ENCODE measurements around the gene TRIM62.

TRIM62 gene

DNA sequence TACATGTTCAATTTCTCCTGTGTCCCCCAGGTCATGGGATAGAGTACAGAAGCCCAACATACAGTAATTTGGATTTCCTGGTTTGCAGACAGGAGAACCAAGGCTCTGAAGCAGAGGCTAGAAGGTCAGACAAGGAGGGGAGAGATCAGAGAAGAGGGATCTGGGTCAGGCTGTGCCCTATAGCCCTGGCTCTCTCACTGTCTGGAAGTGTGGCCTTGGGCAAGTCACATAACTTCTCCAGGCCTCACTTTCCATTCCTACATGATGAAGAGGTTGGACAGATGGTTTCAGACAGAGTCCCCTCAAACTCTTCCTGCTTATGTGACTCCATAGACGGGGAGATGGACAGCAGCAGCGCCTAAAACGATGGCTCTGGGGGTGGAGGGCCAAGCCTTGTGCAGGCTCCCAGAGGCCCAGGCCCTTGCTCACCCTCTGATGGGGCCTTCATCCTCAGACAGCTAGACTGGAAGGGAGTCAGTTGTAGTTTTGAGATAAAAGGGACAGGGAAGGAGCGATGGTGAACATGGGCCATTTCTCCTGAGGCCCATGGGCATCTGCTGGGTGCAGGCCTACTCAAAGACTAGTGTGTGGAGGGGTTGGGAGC is 2.9 kb downstream of the TRIM62 start:
- Histone ChIP-seq H3K27me3 (ENCODE audit: insufficient read depth, low read length, poor library complexity, severe bottlenecking) (no peaks in the 10 kb centered on the region), H3K4me1 (ENCODE audit: insufficient read depth, low read length, poor library complexity, severe bottlenecking) (peaks cover 31% of the 10 kb centered on the region), H3K4me2 (ENCODE audit: low read depth, low read length, poor library complexity, severe bottlenecking) (no peak overlapping the region), H3K9me2 (replicated peaks; ENCODE audit: low read depth, low read length) (no peaks in the 10 kb centered on the region), H3K4me3 (ENCODE audit: low read length, poor library complexity, severe bottlenecking) (no peak overlapping the region), H3K9ac (ENCODE audit: low read depth, low read length, poor library complexity, severe bottlenecking) (no peak overlapping the region), H3K79me2 (ENCODE audit: insufficient read depth, low read length) (no peaks in the 10 kb centered on the region), H3K9me3 (ENCODE audit: insufficient read depth, low read depth, low read length) (no peaks in the 10 kb centered on the region), H4K20me1 (ENCODE audit: insufficient read depth, low read length, poor library complexity, severe bottlenecking) (peaks cover 6% of the 10 kb centered on the region), H3K36me3 (ENCODE audit: insufficient read depth, low read length) (no peaks in the 10 kb centered on the region), H2AFZ (ENCODE audit: low read length) (no peak overlapping the region), H3F3A (ENCODE audit: low read depth) (no peaks in the 10 kb centered on the region)
- TF ChIP-seq EZH2phosphoT487 (IDR thresholded peaks at IDR 0.05; ENCODE audit: borderline replicate concordance), result no peak
- TF ChIP-seq, protein P1, sequence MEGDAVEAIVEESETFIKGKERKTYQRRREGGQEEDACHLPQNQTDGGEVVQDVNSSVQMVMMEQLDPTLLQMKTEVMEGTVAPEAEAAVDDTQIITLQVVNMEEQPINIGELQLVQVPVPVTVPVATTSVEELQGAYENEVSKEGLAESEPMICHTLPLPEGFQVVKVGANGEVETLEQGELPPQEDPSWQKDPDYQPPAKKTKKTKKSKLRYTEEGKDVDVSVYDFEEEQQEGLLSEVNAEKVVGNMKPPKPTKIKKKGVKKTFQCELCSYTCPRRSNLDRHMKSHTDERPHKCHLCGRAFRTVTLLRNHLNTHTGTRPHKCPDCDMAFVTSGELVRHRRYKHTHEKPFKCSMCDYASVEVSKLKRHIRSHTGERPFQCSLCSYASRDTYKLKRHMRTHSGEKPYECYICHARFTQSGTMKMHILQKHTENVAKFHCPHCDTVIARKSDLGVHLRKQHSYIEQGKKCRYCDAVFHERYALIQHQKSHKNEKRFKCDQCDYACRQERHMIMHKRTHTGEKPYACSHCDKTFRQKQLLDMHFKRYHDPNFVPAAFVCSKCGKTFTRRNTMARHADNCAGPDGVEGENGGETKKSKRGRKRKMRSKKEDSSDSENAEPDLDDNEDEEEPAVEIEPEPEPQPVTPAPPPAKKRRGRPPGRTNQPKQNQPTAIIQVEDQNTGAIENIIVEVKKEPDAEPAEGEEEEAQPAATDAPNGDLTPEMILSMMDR (conservative IDR thresholded peaks at IDR 0.05; ENCODE audit: low read length), result no peak

DNA sequence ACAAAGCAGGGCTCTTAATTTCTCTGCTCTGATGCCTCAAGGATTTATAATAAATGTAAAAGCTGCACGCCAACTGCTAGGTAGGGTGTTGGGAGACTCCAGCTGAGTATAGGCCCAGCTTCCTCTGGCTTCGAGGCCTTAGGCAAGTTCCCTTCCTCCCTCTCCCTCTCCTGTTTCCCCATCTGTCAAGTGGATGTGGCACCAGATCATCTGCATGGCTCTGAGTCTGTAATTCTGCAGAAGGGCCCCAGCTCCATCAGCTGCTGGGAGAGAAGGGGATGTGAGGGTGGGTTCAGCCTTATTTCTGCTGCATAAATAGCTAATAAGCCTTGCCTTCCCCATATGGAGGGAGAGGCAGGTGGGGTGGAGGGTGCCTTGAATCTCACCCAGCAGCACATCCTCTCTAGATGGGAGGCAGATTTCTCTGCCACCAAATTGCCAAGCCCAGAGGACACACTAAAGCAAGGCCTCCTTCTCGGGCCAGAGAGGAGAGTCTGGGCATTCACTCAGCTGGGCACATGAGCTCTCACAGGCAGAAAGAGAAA is 3.8 kb downstream of the TRIM62 start:
- H3K79me2 ChIP-seq (ENCODE audit: insufficient read depth, low read length), result no peaks in the 10 kb centered on the region
- no peaks in the 10 kb centered on the region for H3K27me3 ChIP-seq (ENCODE audit: insufficient read depth, low read length, poor library complexity, severe bottlenecking)
- H2AFZ ChIP-seq (ENCODE audit: low read length), result no peak overlapping the region
- no peaks in the 10 kb centered on the region for H3K9me3 ChIP-seq (ENCODE audit: insufficient read depth, low read depth, low read length)
- no peaks in the 10 kb centered on the region for H3F3A ChIP-seq (ENCODE audit: low read depth)
- peaks cover 6% of the 10 kb centered on the region for H4K20me1 ChIP-seq (ENCODE audit: insufficient read depth, low read length, poor library complexity, severe bottlenecking)
- H3K9ac ChIP-seq (ENCODE audit: low read depth, low read length, poor library complexity, severe bottlenecking), result no peak overlapping the region
- no peak overlapping the region for H3K4me3 ChIP-seq (ENCODE audit: low read length, poor library complexity, severe bottlenecking)
- H3K36me3 ChIP-seq (ENCODE audit: insufficient read depth, low read length), result no peaks in the 10 kb centered on the region
- TF ChIP-seq, protein P1 (conservative IDR thresholded peaks at IDR 0.05; ENCODE audit: low read length), result no peak
- TF ChIP-seq EZH2phosphoT487 (IDR thresholded peaks at IDR 0.05; ENCODE audit: borderline replicate concordance), result no peak
- H3K4me2 ChIP-seq (ENCODE audit: low read depth, low read length, poor library complexity, severe bottlenecking), result no peak overlapping the region
- H3K4me1 ChIP-seq (ENCODE audit: insufficient read depth, low read length, poor library complexity, severe bottlenecking), result peaks cover 31% of the 10 kb centered on the region
- H3K9me2 ChIP-seq (replicated peaks; ENCODE audit: low read depth, low read length), result no peaks in the 10 kb centered on the region

DNA sequence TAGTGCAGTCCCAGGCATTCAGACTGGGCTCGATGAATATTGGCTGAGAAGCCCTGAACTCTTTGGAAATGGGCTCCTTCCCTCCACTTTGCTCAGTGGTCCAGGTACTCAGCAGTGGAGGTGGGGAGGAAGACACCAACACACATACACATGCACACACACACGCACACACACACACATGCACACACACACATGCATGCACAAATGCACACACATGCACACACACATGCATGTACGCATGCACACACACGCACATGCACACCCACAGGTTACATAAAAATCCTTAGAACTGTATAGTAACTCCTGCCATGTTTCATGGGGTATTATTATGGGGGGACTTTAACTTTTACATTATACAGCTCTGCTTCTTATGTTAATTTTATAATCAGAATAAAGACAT is 5.0 kb downstream of the TRIM62 start:
- Histone ChIP-seq H3K9ac (ENCODE audit: low read depth, low read length, poor library complexity, severe bottlenecking) (no peak overlapping the region), H3K79me2 (ENCODE audit: insufficient read depth, low read length) (no peaks in the 10 kb centered on the region), H3K9me2 (replicated peaks; ENCODE audit: low read depth, low read length) (no peaks in the 10 kb centered on the region), H3F3A (ENCODE audit: low read depth) (no peaks in the 10 kb centered on the region), H3K9me3 (ENCODE audit: insufficient read depth, low read depth, low read length) (no peaks in the 10 kb centered on the region), H3K4me1 (ENCODE audit: insufficient read depth, low read length, poor library complexity, severe bottlenecking) (peaks cover 30% of the 10 kb centered on the region), H3K27me3 (ENCODE audit: insufficient read depth, low read length, poor library complexity, severe bottlenecking) (no peaks in the 10 kb centered on the region), H4K20me1 (ENCODE audit: insufficient read depth, low read length, poor library complexity, severe bottlenecking) (peaks cover 6% of the 10 kb centered on the region), H2AFZ (ENCODE audit: low read length) (no peak overlapping the region), H3K4me3 (ENCODE audit: low read length, poor library complexity, severe bottlenecking) (no peak overlapping the region), H3K36me3 (ENCODE audit: insufficient read depth, low read length) (no peaks in the 10 kb centered on the region), H3K4me2 (ENCODE audit: low read depth, low read length, poor library complexity, severe bottlenecking) (no peak overlapping the region)
- TF ChIP-seq, protein P1 (conservative IDR thresholded peaks at IDR 0.05; ENCODE audit: low read length), result no peak
- TF ChIP-seq EZH2phosphoT487 (IDR thresholded peaks at IDR 0.05; ENCODE audit: borderline replicate concordance), result no peak

Data from Loucy (cell line).